ENCODE data around the gene HSPB2.
"Not testable (repeated sequence)": the region's sequence is repeated elsewhere in the genome, so short reads cannot be mapped to it uniquely, and the experiment has no call there.

HSPB2 gene

GRCh38 chr11:111912535-111912934 lies at the start of gene HSPB2:
TSS of gene HSPB2 (plus strand) at chr11:111912734. CDS start at chr11:111912830, 96 bp downstream.
- FAIRE-seq, result no peak

- no peak for FAIRE-seq
Observed at GRCh38 chr11:111870113-111870512, 42.4 kb upstream of the HSPB2 start.

GRCh38 chr11:111870522-111870885 lies 42.0 kb upstream of the HSPB2 start:
- no peak for FAIRE-seq

GRCh38 chr11:111870886-111871692 lies 41.4 kb upstream of the HSPB2 start, which contains the start of gene ALG9:
TSS of gene ALG9 (minus strand) at chr11:111871581. CDS start at chr11:111871482, 99 bp downstream.
- peak; percentile 82 for FAIRE-seq

- FAIRE-seq, result peak; percentile 61
Observed at GRCh38 chr11:111871693-111872161, 40.8 kb upstream of the HSPB2 start.

GRCh38 chr11:111878385-111878848 lies 34.1 kb upstream of the HSPB2 start:
- no peak for FAIRE-seq

GRCh38 chr11:111878849-111879636 lies 33.5 kb upstream of the HSPB2 start, which contains the start of the genes CFAP68 and FDXACB1:
TSS of gene CFAP68 (plus strand) at chr11:111879541. CDS start at chr11:111879561, 20 bp downstream.
TSS of gene FDXACB1 (minus strand) at chr11:111879165. CDS start at chr11:111879132, 33 bp downstream.
- FAIRE-seq, result peak; percentile 60

GRCh38 chr11:111879637-111879960 lies 32.9 kb upstream of the HSPB2 start:
- no peak for FAIRE-seq

GRCh38 chr11:111882202-111882601 lies 30.3 kb upstream of the HSPB2 start:
- no peak for FAIRE-seq

- FAIRE-seq, result not testable (repeated sequence)
Observed at GRCh38 chr11:111885053-111885452, 27.5 kb upstream of the HSPB2 start.

- FAIRE-seq, result peak; percentile 62
Observed at GRCh38 chr11:111886032-111886431, 26.5 kb upstream of the HSPB2 start.

GRCh38 chr11:111886844-111887243 lies 25.7 kb upstream of the HSPB2 start:
- no peak for FAIRE-seq

- no peak for FAIRE-seq
Observed at GRCh38 chr11:111905411-111905810, 7.1 kb upstream of the HSPB2 start.

GRCh38 chr11:111906680-111907079 lies 5.9 kb upstream of the HSPB2 start:
- FAIRE-seq, result no peak

- FAIRE-seq, result no peak
Observed at GRCh38 chr11:111908639-111909305, 3.8 kb upstream of the HSPB2 start.

GRCh38 chr11:111909378-111909777 lies 3.2 kb upstream of the HSPB2 start:
- no peak for FAIRE-seq

- FAIRE-seq, result no peak
Observed at GRCh38 chr11:111910676-111911562, 1.6 kb upstream of the HSPB2 start.

GRCh38 chr11:111911563-111912401 lies 752 bp upstream of the HSPB2 start, which contains the start of gene CRYAB:
TSS of gene CRYAB (minus strand) at chr11:111911770. CDS start at chr11:111911724, 46 bp downstream.
- FAIRE-seq, result no peak

GRCh38 chr11:111913031-111913861 lies 712 bp downstream of the HSPB2 start:
- FAIRE-seq, result no peak

- no peak for FAIRE-seq
Observed at GRCh38 chr11:111913997-111914396, 1.5 kb downstream of the HSPB2 start.
